GM19043 (cell line): ENCODE data around the gene MYMK.
"Not testable (repeated sequence)": the region's sequence is repeated elsewhere in the genome, so short reads cannot be mapped to it uniquely, and the experiment has no call there.

Experiments
- ATAC-seq: cut with Tn5 transposase; IDR thresholded peaks from one replicate; pipeline ENCODE4 v1.9.1; 2021; ENCODE audit warnings: low read depth; ENCODE audit not compliant: unreplicated experiment

The MYMK gene, protein sequence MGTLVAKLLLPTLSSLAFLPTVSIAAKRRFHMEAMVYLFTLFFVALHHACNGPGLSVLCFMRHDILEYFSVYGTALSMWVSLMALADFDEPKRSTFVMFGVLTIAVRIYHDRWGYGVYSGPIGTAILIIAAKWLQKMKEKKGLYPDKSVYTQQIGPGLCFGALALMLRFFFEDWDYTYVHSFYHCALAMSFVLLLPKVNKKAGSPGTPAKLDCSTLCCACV

DNA sequence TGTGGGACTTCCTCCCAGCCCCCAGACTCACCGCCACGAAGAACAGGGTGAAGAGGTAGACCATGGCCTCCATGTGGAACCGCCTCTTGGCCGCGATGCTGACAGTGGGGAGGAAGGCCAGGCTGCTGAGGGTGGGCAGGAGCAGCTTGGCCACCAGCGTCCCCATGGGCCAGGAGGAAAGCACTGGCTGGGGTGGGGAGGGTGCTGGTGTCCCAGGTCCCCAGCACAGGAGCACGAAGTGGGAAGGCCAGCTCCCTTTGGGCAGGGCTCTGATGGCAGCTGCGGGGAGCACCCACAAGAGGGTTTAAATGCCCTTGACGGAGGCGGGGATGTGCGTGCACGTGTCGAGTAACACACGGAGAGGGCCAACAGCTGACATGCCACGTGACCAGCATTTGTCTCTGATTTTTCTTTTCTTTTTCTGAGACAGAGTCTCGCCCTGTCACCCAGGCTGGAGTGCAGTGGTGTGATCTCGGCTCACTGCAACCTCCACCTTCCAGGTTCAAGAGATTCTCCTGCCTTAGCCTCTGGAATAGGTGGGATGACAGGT lies at the start of gene MYMK:
TSS of gene MYMK (minus strand) at position 281 of the 550 bp plus-strand sequence. CDS start at position 166, 115 bp downstream.
- ATAC-seq: no peak

DNA sequence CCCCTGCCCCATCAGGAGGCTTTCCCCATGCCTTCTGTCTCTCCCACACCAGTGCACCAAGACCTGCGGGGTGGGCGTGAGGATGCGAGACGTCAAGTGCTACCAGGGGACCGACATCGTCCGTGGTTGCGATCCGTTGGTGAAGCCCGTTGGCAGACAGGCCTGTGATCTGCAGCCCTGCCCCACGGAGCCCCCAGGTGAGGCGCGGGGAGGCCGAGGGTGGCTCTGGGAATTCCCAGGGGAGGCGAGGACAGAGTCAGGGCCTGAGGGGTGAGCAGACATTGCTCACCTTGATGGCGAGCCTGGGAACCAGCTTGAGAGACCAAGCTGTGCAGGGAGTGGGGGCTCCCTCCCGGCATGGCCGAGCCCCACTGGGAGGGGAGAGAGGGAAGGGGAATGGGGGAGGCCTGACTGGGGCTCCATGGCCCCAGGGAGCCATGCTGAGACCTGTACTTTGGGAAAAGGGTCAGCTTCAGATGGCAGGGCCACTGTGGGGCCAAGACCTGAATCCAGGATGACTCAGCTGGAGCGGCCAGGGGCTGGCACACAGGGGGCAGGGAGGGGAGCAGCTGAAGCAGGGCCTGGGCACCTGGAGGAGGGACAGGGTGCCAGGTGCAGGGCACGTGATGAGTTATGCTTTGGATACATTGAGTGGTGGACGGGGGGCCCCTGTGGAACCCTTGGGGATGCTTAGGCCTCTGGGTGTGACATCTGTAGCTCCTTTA lies 49.2 kb upstream of the MYMK start:
- no peak for ATAC-seq

DNA sequence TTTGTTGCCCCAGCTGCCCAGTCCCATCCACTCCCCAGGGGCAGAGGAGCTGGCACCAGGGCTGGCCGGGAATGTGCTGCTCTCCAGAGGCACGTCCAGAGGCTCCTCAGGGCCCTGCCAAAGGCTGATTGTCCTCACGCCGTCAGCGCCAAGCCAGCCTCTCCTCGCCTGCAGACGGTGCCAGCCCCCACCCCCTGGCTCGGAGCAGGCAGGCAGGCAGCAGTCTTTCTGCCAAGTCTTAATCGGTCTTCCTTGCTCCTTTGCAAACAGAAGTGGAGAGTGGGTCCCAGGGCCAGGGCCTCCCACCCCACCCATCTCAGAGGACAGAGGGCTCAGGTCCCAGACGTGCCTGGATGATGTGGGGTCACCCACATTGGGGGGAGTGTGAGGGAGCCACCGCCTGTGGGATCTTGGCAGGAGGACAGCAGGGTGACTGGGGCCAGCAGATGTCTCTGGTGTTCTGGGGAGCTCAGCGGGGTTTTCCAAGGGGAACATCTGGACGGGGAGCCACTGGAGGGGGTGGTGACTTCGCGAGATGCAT lies 48.1 kb upstream of the MYMK start:
- ATAC-seq: no peak

DNA sequence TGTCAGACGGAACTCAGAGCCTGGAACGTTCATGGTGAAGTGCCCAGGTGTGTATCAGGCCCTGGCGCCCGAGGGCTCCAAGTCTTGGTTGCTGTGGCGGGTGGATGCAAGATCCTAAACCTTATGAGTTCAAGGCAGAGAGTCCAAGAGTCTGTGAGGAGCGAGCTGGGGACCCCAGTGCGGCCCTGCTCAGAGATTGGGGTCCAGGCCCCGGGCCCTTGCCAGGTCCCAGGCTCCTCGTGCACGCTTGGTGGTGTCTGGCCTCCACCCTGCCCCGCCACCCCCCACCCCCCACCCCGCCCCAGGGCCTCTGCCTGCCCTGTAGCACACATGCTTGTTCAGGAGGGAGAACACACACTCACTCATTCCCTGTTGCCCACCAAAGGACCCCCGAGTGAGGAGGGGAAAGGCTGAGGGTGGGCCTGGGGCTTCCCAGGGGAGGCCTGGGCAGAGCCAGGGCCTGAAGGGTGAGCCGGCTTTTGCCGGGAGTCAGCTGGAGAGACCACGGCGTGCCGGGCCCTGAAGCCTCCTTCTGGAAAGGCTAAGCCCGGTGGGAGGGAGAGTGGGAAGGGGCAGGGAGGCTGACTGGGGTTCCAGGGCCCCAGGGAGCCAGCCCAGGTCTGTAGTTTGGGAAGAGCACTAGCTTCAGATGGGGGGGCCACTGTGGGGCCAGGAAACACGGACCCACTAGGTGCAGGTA lies 47.3 kb upstream of the MYMK start:
- no peak for ATAC-seq

DNA sequence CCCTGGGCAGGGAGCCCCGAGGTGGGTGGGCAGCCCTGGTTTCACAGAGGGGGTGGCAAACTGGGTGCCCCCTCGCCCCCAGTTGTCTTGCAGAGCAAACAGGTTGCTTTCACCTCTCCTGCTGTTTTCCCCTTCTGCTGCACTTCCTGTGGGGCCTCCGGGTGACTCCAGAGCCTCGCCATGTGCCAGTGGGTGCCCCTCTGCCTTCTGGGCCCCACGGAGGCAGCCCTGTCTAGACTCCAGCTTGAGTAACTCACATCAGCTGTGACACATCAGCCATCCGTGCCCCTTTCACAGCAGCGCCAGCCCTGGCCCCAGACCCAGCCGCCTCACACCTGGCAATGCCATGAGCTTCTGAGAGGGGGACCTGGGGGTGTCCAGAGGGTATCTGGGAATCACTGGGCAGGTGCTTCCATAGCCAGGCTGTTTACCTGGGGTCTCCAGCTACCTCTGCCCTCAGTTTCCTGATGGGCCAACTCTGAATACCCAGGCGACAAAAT lies 46.7 kb upstream of the MYMK start:
- no peak for ATAC-seq

DNA sequence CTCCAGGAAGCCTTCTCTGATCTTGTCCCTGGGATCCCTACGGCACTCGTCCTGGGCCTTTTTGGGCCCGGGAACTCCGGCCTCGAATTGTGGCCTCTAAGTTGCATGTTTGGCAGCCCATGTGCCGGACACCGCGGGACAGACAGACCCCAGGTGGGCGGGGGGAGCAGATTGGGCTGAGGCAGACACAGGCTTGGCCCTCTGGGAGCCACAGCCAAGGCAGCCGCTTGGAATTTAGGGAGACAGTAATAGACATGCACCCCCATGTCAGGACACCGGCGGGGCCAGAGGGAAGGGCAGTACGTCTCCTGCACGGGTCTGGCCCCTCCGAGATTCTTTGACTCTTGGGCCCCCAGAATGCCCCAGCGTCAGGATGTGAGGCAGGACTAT lies 45.9 kb upstream of the MYMK start:
- no peak for ATAC-seq

DNA sequence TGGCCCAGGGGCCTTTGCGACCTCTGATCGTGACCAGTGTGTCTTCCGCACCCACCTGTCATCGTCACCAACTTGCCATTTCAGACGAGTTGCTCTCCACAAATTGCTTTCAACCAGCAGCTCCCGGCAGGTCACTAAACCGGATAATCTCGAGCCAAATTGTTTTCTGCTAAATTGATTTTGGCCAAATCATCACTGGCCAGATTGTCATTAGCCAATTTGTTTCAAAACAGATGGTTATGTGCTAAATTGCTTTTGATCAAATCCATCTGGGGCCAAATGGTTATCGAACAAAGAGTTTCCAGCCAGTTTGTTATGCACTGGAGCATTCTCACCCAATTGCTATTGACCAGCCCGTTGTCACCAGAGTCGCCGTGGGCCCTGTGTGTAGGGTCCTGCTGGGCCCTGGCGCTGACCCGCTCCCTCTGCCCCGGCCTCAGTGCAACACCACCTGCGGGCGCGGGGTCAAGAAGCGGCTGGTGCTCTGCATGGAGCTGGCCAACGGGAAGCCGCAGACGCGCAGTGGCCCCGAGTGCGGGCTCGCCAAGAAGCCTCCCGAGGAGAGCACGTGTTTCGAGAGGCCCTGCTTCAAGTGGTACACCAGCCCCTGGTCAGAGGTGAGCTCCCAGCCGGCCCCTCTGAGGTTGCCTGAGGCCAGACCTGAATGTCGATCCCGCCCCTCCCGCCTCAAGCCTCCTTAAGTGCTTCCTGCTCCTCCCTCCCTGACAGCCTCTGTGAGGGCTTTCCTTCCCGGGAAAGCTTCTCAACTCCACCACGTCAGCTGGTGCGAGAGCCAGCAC lies 45.3 kb upstream of the MYMK start:
- ATAC-seq: no peak

DNA sequence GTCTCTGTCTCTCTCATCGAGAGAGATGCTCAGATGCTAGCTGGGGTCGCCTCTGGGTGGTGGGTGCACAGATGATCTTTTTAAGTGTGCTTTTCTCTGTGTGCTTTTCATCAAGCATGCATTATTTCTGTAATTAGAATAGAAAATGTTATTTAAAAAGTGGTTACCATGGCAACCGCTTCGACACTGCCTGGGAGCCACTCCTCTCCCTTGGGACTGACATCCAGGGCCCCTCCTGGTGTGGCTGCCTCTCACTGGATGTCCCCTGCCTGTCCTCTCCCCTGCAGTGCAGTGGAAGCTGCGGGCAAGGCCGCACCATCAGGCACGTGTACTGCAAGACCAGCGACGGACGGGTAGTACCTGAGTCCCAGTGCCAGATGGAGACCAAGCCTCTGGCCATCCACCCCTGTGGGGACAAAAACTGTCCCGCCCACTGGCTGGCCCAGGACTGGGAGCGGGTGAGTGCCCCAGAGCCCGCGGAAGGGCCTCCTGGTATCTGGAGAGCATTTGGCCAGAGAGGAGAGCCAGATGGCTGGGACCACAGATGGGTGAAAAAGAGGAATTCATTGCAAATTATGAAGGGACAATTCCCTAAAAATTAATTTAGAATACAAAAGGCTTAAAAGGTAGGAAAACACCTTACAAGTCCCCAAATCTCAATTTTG lies 44.5 kb upstream of the MYMK start:
- no peak for ATAC-seq

DNA sequence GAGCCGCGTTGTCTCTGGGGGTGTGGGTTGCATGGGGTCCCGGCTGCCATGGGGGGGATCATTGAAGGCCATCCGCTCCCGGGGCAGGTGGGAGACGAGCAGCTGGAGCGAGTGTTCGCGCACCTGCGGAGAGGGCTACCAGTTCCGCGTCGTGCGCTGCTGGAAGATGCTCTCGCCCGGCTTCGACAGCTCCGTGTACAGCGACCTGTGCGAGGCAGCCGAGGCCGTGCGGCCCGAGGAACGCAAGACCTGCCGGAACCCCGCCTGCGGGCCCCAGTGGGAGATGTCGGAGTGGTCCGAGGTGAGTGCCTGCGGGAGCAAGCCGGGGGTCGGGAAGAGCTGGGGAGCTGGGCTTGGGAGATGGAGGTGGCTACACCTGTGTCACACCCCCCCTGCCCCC lies 43.4 kb upstream of the MYMK start:
- no peak for ATAC-seq

DNA sequence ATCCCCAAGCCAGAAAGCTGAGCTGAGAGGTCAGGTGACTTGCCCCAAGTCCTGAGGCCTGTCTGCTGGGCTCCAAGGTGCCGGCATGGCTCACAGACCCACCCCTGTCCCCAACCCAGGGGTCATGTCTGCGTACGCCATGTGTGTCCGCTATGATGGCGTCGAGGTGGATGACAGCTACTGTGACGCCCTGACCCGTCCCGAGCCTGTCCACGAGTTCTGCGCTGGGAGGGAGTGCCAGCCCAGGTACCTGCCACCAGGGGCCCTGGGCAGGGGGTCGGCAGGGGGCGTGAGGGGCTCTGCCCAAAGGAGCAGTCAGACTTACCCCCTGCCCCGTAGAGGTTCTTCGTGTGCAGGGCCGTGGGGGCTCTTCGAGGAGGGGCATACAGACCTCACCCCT lies 42.1 kb upstream of the MYMK start:
- no peak for ATAC-seq

DNA sequence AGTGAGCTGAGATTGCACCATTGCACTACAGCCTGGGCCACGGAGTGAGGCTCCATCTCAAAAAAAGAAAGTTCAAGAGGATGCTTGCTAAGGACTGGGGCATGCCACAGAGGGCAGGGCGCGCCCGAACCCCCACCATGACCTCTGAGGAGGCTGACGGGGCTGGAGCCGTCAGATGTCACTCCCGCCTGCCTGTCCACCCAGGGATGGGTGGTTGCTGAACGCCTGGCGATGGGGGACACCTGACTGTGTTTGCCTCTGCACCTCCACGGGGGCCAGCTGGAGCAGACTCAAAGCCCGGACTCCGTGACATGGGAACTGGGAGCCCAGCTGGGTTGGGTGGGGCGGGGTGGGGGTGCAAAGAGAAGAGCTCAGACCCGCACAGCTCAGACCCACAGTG lies 41.6 kb upstream of the MYMK start:
- ATAC-seq: no peak

DNA sequence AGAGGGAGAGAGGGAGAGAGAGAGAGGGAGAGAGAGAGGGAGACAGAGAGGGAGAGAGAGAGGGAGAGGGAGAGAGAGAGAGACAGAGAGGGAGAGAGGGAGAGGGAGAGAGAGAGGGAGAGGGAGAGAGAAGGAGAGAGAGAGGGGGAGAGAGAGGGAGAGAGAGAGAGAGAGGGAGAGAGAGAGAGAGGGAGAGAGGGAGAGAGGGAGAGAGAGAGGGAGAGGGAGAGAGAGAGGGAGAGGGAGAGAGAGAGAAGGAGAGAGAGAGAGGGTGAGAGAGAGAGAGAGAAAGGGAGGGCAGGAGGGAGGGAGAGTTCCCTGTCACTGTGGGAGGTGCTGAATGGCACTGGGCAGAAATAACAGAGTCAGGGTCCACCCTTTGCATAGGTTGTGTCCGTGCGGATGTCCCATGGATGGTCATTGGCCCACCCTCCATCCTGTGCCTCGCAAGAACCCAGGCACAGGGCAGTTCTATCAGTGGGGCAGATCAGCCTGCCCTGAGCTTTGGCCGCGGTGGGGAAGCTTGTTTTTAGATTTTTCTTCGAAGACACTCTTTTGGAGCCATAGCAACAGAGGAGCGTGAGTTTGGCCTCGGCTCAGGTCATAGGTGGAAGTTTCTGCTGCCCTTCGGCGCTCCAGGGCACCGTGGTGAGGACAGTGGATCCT lies 39.8 kb upstream of the MYMK start:
- no peak for ATAC-seq

DNA sequence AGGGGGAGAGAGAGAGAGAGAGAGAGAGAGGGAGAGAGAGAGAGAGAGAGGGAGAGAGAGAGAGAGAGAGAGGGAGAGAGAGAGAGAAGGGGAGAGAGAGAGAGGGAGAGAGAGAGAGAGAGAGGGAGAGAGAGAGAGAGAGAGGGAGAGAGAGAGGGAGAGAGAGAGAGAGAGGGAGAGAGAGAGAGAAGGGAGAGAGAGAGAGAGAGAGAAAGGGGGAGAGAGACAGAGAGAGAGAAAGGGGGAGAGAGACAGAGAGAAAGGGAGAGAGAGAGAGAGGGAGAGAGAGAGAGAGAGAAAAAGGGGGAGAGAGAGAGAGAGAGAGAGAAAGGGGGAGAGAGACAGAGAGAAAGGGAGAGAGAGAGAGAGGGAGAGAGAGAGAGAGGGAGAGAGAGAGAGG lies 39.1 kb upstream of the MYMK start:
- ATAC-seq: not testable (repeated sequence)

DNA sequence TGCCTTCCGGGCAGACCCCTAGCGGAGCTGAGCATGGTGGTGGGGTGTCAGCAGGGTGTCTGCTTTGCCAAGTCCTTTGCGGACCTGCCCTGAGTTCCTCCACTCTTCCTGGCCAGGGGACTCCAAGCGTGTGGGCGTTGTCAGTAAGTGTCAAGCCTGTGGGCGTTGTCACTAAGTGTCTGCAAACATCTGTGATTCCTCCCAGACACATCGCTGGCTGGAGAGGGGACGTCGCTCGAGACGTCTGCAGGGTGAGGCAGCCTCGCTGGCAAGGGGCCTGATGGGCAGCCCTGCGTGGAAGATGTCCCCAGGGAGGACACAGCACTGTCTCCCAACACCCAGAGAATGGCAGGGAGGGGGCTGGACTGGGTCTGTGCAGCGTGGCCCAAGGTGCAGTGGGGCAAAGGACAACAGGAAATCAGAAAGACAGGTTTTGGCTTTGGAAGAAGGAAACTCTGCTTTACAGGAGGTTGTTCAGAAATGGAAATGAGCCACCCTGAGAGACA lies 38.6 kb upstream of the MYMK start:
- ATAC-seq: no peak

DNA sequence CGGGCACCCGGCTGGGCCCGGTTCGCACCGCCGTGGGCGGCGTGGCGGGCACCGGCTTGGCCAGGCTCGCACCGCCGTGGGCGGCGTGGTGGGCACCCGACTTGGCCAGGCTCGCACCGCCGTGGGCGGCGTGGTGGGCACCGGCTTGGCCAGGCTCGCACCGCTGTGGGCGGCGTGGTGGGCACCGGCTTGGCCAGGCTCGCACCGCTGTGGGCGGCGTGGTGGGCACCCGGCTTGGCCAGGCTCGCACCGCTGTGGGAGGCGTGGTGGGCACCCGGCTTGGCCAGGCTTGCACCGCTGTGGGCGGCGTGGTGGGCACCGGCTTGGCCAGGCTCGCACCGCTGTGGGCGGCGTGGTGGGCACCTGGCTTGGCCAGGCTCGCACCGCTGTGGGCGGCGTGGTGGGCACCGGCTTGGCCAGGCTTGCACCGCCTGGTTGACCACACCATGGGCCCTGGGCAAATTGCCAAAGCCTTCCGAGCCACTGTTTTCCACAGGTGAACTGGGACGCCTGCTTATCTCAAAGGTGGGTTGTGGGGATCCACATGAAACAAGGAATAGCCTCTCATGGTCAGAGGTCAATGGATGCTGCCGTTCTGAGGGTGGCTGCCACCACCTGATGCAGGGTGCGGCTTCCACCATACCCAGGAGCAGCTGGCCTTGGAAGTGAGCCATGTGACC lies 38.0 kb upstream of the MYMK start:
- no peak for ATAC-seq

DNA sequence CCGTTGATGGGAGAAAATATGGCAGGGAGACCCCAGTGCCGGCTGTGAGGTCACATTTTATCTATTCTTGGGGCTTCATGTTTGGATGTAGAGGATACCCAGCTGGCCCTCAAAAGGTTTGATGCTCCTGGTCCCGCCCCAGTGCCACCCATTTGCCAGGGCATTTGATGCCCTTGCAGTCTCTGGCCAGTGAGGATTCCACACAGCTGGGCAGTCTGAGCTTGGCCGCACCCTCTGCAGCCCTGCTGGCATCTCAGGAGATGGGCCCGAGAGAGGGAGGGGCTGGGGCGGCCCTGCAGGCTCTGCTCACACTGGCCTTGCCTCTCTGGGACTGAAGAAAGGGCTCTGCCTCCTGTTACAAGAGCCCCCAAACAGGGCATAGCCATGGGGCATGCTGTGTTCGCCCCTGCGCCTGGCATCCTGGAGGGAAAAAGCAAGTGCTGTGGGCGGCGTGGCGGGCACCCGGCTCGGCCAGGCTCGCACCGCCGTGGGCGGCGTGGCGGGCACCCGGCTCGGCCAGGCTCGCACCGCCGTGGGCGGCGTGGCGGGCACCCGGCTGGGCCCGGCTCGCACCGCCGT lies 37.3 kb upstream of the MYMK start:
- no peak for ATAC-seq

DNA sequence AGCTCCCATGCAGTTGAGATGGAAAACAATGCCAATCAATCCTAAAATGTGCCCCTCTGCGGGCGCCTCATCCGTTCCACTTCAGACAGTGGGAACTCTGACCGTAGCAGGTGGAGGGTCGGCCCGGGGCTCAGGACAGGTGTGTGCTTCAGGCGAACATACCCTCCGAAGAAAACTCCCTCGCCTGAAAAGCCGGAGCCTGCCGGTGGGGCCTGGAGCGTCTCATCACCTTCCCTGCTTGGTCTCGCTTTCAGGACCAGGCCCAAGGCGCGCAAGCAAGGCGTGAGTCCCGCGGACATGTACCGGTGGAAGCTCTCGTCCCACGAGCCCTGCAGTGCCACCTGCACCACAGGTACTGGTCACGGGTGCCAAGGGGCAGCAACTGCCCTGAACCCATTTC lies 36.2 kb upstream of the MYMK start:
- ATAC-seq: no peak

DNA sequence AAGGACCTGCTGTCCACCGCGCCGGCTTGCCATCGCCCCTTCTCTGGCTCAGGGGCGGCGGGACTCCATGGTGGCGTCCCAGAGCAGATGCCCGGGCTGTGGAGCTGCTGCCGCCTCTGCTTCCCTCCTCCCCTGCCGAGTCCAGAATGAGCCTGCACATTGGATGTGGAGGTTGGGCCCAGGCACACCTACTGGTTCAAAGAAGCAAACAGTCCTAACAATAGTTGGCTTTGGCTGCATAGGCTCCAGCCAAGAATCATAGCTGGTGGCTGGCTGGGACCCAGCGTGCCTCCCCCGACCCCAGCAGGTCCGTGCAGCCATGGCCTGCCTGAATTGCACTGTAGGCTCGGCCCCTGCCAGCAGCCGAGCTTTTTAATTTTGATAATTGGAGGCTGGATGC lies 35.6 kb upstream of the MYMK start:
- no peak for ATAC-seq
